Body of pancreas (tissue), 4 donors: ENCODE measurements around the gene CAMSAP1.

ENCODE experiments used
- POLR2A ChIP-seq, 3 donors: fragments of 450-650 bp; IDR thresholded peaks; one replicate each; pipeline ENCODE4 v1.6.1; 2016; ENCODE audit warnings: antibody characterized with exemption in 3 of 3, mild to moderate bottlenecking in 2 of 3
- TF ChIP-seq, protein P1 (sequence below), 7 experiments: fragments of 450-650 bp in 4 of 7; fragments of 200-600 bp in 3 of 7; sonication (generic) in 3 of 7; IDR thresholded peaks; one replicate each; pipeline ENCODE4 v1.5.1; 2016 to 2019; ENCODE audit warnings: antibody characterized with exemption in 7 of 7

DNA sequence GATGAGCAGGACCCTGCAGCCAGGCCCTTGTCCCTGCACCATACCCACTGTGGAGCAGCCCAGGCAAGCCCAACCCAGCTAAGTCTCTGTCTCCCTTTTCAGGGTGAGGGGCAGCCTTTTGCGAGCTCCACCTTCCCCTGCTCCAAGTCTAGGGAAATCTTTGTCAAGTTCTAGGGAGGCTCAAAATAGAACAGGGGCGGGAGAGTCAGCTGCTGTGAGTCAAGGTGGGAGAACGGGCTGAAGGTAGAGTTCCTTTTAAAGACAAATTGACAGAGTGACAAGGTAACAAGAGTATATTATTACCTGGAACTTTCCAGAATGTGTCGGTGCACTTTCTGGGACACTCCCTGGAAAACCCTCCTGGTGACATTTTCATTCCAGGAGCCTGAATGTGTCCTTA is 140.6 kb downstream of the CAMSAP1 start:
- TF ChIP-seq, protein P1, sequence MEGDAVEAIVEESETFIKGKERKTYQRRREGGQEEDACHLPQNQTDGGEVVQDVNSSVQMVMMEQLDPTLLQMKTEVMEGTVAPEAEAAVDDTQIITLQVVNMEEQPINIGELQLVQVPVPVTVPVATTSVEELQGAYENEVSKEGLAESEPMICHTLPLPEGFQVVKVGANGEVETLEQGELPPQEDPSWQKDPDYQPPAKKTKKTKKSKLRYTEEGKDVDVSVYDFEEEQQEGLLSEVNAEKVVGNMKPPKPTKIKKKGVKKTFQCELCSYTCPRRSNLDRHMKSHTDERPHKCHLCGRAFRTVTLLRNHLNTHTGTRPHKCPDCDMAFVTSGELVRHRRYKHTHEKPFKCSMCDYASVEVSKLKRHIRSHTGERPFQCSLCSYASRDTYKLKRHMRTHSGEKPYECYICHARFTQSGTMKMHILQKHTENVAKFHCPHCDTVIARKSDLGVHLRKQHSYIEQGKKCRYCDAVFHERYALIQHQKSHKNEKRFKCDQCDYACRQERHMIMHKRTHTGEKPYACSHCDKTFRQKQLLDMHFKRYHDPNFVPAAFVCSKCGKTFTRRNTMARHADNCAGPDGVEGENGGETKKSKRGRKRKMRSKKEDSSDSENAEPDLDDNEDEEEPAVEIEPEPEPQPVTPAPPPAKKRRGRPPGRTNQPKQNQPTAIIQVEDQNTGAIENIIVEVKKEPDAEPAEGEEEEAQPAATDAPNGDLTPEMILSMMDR (IDR thresholded peaks at IDR 0.05): no peak
- no peak for TF ChIP-seq POLR2A (IDR thresholded peaks at IDR 0.05)
